Erythroblast (primary cell): ENCODE measurements around the gene FYN.

Source experiments
- GATA1 ChIP-seq: IDR thresholded peaks from 2 replicates; pipeline ENCODE4 v1.6.1; 2011; ENCODE audit warnings: low read depth, mild to moderate bottlenecking, control low read depth, low read length, moderate library complexity
- POLR2A ChIP-seq: IDR thresholded peaks from 2 replicates; pipeline ENCODE4 v1.6.1; 2011; ENCODE audit warnings: mild to moderate bottlenecking, low read length

GRCh38 chr6:111920578-111920977, 47.3 kb upstream of the FYN start:
- TF ChIP-seq POLR2A (no peak), GATA1 (no peak)
